LNCaP clone FGC (cell line): Measurements from ENCODE around the gene HDAC4.
A peak's percentile ranks its signal among the peaks of the same experiment; 100 is the strongest.

Experiments used
- DNase-seq: peaks from one replicate; pipeline ENCODE4 v3.0.0-alpha.2; 2011; ENCODE audit warnings: low read depth
- H3K4me3 ChIP-seq: 2 replicates; pipeline ENCODE4 v1.5.1; 2011; ENCODE audit warnings: mild to moderate bottlenecking, low read depth, low read length, control low read depth
- CTCF ChIP-seq: IDR thresholded peaks from 2 replicates; pipeline ENCODE4 v1.5.1; 2012; ENCODE audit warnings: mild to moderate bottlenecking; ENCODE audit not compliant: control insufficient read depth, insufficient read depth; ENCODE audit errors: extremely low read depth

Gene HDAC4

DNA sequence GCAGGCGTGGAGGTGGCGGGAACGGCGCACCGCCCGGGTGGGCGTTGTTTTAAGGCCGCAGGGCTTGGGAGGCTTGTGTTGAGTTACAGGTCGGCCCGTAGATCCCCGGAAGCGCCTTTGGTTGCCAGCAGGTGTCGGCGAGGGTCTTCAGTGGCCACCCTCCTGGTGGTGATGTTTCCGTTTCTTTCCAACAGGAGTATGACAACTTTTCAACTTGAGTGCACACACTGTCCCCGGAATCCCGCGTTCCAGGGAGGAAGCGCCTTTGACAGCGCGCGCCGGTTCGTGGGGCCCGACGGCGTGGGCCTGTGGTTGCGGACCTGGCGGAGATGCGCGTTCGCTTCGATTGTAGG lies 1.0 kb upstream of the HDAC4 start:
- peak overlapping the region; percentile 76 for H3K4me3 ChIP-seq
- DNase-seq, result no peak
- no peak for TF ChIP-seq CTCF

GRCh38 chr2:239401067-239401880 lies 454 bp upstream of the HDAC4 start:
- peak; percentile 93 for DNase-seq
- no peak for TF ChIP-seq CTCF
- peak overlapping the region; percentile 76 for H3K4me3 ChIP-seq

GRCh38 chr2:239399921-239400595 lies 762 bp downstream of the HDAC4 start:
- no peak for DNase-seq
- no peak for TF ChIP-seq CTCF
- peak overlapping the region; percentile 43 for H3K4me3 ChIP-seq

DNA sequence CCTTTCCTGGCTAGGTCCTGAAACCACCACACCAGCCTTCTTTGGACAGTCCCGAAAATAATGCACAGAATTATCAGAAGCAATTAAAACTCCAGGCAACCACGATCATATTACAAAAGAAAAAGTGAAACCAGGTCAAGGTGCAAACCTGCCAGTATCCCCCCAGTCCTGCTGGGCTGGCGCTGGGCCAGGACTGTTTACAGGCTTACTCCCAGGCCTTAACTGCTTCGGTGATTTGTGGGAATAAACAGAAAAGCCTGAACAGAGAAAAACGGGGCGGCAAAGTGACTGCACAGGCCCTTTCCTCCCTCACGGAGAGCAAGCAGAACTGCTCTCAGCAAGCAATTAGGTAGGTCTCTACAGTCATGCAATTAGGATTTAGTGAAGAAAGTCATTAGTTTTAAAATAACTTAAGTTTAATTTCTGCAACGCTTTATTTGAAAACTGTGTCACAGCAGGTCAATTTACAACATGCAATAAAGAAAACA lies 1.3 kb downstream of the HDAC4 start:
- TF ChIP-seq CTCF, result no peak
- H3K4me3 ChIP-seq, result peak overlapping the region; percentile 43
- no peak for DNase-seq

DNA sequence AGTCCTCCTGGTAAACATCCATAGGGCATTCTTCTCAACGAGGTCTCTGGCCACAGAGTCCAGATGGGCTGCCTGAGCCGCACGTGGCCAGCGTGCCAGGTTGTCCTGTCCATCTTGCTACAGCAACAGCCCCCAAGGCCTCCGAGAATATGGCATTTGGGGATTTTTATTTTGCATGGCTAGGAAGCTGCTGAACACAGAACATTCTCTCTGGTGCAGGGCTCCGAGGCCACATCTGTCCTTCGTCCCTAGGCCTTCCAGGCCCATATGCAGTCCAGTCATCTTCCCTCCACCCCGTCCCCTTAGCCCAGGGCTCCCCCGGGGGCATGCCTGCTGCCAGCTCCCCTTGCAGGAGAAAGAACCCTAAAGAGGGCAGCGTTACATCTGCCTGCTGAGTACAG lies 2.3 kb downstream of the HDAC4 start:
- no peak overlapping the region for H3K4me3 ChIP-seq
- no peak for DNase-seq
- no peak for TF ChIP-seq CTCF

- H3K4me3 ChIP-seq, result no peak overlapping the region
- DNase-seq, result no peak
- TF ChIP-seq CTCF, result no peak
Measured at GRCh38 chr2:239397931-239398471, 2.8 kb downstream of the HDAC4 start.
